Neural crest cell (in vitro differentiated cells): ENCODE data around the gene STX8. TPM values are rescaled to one million over a fixed set of nuclear protein-coding genes. Genes with fewer than 3 reads are reported as not detected.
A peak's percentile ranks its signal among the peaks of the same experiment; 100 is the strongest.

Experiments
- DNase-seq: peaks from one replicate; pipeline ENCODE4 v3.0.0; 2021; ENCODE audit warnings: low read depth, mixed read lengths, low spot score
- H3K27ac Mint-ChIP-seq: one replicate; pipeline ENCODE4 v1.8.0; 2021; ENCODE audit warnings: mild to moderate bottlenecking, mixed read lengths; ENCODE audit not compliant: unreplicated experiment
- H3K27me3 Mint-ChIP-seq: 2 replicates; pipeline ENCODE4 v1.8.0; 2021; ENCODE audit warnings: low read depth, mild to moderate bottlenecking, mixed read lengths
- H3K36me3 Mint-ChIP-seq: 2 replicates; pipeline ENCODE4 v1.8.0; 2021; ENCODE audit warnings: low read depth, mild to moderate bottlenecking, mixed read lengths
- H3K4me1 Mint-ChIP-seq: 2 replicates; pipeline ENCODE4 v1.8.0; 2021; ENCODE audit warnings: mixed read lengths
- H3K4me3 Mint-ChIP-seq: one replicate; pipeline ENCODE4 v1.8.0; 2021; ENCODE audit warnings: mild to moderate bottlenecking, mixed read lengths
- H3K9me3 Mint-ChIP-seq: 2 replicates; pipeline ENCODE4 v1.8.0; 2021; ENCODE audit warnings: mixed read lengths
- total RNA-seq: library from RNA; stranded (reverse); gene quantifications from 2 replicates; pipeline ENCODE4 v1.2.1, GENCODE V29; 2021
- TF ChIP-seq, protein P1 (sequence below): fragments of 200-600 bp; sonication (generic); conservative IDR thresholded peaks from 2 replicates; pipeline ENCODE4 v1.5.0; 2021; ENCODE audit warnings: antibody characterized with exemption, mild to moderate bottlenecking

STX8 gene
- total RNA-seq, 1 donor from 2014 or later: 56.6 TPM

DNA sequence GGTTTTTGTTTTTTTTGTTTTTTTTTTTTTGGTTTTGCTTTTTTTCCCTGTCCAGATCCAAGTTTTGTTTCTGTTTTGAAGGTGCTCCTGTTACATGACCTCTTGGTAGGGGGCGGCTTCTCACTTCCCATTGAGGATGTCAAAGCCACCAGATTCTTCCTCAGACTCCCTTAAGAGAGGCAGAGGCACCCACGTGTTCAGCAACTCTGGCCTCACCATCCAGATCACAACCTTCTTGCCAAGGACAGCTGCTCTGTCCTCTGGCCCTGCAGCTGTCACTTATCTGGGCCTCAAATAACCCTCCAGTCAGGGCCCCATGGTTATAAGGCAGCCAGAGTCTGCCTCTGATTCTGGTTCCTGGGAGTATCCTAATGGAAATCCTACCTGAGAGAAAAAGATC lies 208.5 kb downstream of the STX8 start:
- no peak for DNase-seq
- Mint-ChIP-seq H3K4me3 (no peak overlapping the region), H3K4me1 (peaks cover 49% of the 10 kb centered on the region), H3K36me3 (no peaks in the 10 kb centered on the region), H3K27ac (no peak overlapping the region), H3K9me3 (no peaks in the 10 kb centered on the region), H3K27me3 (no peaks in the 10 kb centered on the region)
- TF ChIP-seq, protein P1, sequence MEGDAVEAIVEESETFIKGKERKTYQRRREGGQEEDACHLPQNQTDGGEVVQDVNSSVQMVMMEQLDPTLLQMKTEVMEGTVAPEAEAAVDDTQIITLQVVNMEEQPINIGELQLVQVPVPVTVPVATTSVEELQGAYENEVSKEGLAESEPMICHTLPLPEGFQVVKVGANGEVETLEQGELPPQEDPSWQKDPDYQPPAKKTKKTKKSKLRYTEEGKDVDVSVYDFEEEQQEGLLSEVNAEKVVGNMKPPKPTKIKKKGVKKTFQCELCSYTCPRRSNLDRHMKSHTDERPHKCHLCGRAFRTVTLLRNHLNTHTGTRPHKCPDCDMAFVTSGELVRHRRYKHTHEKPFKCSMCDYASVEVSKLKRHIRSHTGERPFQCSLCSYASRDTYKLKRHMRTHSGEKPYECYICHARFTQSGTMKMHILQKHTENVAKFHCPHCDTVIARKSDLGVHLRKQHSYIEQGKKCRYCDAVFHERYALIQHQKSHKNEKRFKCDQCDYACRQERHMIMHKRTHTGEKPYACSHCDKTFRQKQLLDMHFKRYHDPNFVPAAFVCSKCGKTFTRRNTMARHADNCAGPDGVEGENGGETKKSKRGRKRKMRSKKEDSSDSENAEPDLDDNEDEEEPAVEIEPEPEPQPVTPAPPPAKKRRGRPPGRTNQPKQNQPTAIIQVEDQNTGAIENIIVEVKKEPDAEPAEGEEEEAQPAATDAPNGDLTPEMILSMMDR: no peak

GRCh38 chr17:9364837-9365430 lies 210.7 kb downstream of the STX8 start:
- no peaks in the 10 kb centered on the region for H3K36me3 Mint-ChIP-seq

DNA sequence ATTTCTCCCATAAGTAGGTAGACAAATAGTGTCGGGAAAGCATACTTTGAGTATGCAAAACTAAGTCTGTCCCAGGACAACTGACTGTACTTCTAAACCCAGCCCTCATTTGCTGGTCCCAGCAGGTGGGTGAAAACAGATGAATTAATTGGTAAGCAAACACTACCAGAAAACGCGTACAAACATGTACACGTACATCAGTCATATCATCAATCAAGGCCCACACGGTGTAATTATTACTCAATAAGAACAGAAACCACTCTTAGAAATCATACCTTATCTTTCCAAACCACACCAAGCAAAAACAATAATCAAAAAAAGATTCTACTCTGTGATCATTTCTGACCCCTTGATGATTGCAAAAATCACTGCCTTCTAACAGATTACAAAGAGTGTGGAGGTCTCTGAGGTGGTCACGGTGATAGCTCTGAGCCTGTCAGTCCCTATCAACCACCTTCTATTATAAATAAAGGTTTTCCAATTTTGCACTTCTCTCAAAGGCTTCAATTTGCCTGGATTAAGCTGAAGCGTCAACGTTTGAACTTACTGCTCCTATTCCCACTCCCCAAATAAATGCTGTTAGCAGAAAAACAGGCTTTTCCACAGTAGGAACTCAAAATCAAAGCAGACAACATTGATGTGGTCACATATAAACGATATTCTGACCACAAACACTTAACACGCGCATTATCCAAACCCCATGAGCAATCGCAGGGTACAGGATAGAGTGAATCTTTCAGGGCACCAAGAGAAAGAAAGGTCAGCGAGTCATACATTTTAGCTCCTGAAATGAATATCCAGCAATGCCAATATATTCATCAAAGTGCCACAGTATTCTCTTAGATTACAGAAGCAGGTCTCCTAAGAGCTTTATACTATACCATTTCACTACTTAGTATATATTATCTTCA lies 211.9 kb downstream of the STX8 start:
- Mint-ChIP-seq H3K27me3 (no peaks in the 10 kb centered on the region), H3K4me1 (peaks cover 32% of the 10 kb centered on the region), H3K36me3 (no peaks in the 10 kb centered on the region), H3K9me3 (no peaks in the 10 kb centered on the region), H3K4me3 (no peak overlapping the region), H3K27ac (no peak overlapping the region)
- TF ChIP-seq, protein P1: no peak
- no peak for DNase-seq

More at GRCh38 chr17:9364837-9365430, 210.7 kb downstream of the STX8 start:
- TF ChIP-seq, protein P1: no peak
- peak overlapping the region; percentile 9 for H3K27ac Mint-ChIP-seq
- H3K27me3 Mint-ChIP-seq: no peaks in the 10 kb centered on the region
- DNase-seq: no peak
- H3K9me3 Mint-ChIP-seq: no peaks in the 10 kb centered on the region
- H3K4me3 Mint-ChIP-seq: no peak overlapping the region
- H3K4me1 Mint-ChIP-seq: peaks cover 38% of the 10 kb centered on the region

DNA sequence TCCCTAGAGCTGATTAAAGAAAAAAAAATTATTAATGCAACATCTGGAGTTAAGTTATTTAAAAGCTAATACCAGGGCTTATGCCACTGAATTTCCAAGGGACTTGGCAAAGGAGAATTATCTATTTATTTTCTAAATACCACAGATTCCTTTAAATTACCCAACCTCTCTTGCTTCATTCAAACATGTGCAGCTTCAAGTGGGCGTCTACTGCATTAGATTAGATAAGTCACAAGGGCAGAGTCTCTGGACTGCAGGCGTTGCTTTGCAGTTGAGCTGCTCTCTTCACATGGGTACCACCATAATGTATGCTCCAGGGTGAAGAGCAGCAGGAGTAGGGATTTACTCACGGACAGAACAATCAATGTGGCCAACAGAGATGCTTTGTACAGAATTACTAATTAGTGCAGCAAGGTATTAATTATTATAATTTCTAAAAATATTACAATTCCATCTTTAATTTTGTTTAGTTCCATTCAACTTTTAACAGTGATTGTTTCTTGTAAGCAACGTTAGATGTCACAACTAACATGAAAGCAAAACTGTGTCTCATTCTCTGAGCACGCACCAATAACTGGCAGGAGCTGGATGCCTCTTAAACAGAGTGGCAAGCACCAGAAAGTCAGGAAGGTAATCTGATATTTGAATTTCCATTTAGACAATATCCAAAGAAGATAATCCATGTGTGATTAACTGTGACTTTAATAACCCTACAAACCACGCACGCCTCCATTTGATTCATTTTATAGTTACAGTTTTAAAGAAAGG lies 214.2 kb downstream of the STX8 start:
- Mint-ChIP-seq H3K9me3 (no peaks in the 10 kb centered on the region), H3K4me3 (no peak overlapping the region), H3K36me3 (no peaks in the 10 kb centered on the region), H3K27ac (no peak overlapping the region), H3K27me3 (no peaks in the 10 kb centered on the region), H3K4me1 (peaks cover 17% of the 10 kb centered on the region)
- TF ChIP-seq, protein P1: no peak
- no peak for DNase-seq

DNA sequence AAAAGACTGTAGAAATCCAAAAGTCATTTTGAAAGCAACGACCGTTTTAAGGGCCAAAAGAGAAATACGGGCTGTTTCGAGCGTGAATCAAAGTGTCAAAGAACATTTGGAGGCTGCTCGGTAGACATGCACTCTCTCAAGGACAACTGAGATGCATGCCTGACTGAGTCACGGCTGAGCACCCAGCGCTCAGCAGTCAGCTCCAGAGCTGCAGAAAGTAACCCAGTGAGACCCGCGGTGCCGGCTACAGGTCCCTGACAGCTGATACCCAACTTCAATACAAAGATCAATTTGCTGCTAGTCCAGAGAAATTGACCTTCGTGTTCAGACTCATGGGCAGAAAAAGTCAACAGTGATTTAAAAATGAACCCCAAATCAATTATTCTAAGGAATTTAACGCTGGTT lies 214.9 kb downstream of the STX8 start:
- H3K4me1 Mint-ChIP-seq: peaks cover 19% of the 10 kb centered on the region
- no peaks in the 10 kb centered on the region for H3K27me3 Mint-ChIP-seq
- H3K4me3 Mint-ChIP-seq: no peak overlapping the region
- no peak overlapping the region for H3K27ac Mint-ChIP-seq
- no peaks in the 10 kb centered on the region for H3K36me3 Mint-ChIP-seq
- TF ChIP-seq, protein P1: no peak
- H3K9me3 Mint-ChIP-seq: no peaks in the 10 kb centered on the region
- DNase-seq: no peak
